Measurements from ENCODE around the gene JAK3. TPM values are rescaled to one million over a fixed set of nuclear protein-coding genes. Genes with fewer than 3 reads are reported as not detected.
A peak's percentile ranks its signal among the peaks of the same experiment; 100 is the strongest.

Gene JAK3
- total RNA-seq, 1 donor from 2014 or later, result 1.6 TPM

DNA sequence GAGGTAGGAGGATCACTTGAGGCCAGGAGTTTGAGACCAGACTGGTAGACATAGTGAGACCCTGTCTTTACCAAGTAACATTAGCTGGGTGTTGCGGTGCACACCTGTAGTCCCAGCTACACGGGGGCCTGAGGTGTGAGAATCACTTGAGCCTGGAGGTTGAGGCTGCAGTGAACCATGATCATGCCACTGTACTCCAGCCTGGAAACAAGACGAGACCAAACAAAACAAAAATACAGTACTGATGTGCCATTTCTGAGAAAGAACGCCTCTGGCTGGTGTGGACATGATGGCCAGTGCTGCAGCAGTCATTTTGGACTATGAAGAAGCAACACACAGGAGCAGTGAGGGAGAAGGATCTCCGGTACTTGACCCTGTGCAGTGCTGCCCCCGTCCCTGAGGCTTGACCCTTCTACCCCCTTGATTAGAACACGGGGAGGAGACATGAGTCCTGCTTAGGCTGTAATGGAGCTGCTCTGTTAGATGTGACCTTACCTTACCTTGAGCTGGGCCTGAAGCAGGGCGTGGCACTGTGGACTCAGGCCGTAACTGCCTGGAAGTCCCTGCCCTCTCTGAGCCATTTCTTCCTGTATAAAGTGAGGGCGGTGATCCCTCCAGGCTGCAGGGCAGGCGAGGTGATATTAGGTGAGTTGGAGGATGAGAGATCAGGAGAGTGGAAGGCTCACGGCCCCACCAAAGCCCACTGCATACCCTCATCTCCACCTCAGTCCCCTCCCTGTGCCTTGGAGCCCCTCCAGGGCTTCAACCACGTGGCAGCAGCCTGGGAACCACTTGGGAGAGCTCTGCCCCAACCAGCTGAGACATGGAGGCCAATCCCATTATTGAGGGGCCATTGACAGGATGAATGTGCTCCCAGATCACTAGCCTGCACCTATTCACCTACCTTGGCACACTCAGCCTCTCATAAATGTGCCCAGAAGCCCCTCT, 17.9 kb upstream of the JAK3 start:
- no peak for DNase-seq (ENCODE audit: extremely low spot score, unreplicated experiment)
- peaks cover 14% of the 10 kb centered on the region for H3K4me1 Mint-ChIP-seq (ENCODE audit: unreplicated experiment)

DNA sequence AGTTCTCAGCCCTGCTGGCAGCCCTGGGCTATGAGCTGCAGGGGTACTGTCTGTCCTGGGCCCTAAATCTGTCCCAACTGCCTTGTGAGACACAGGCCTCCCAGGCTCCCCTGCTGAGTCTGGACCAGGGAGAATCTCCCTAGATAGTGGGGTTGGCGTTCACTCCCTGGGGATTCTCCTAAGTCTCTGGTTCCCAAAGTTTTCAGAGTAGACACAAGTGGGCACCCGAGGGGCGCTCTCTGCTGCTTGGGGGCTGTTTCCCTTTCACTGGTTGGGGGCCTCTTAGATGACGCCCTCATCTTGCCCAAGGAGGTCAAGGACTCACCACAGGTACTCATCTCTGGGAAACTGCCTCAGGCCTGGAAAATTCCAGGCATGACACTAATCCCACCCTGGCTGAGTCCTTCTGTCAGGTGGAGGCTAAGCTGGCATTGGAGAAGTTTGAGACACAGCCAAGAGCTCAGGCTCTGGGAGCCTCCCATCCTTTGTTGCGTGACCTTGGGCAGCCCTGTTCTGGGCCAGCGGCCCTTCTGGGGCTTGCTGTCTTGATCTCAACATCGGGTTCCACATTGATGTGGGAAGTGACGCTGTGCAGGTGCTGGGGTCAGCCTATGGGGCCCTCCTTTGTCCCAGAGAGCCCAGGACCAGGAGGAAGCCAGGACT, 15.9 kb upstream of the JAK3 start:
- no peak overlapping the region for H3K4me3 Mint-ChIP-seq (ENCODE audit: unreplicated experiment)
- no peak overlapping the region for H3K27ac Mint-ChIP-seq (ENCODE audit: unreplicated experiment)
- peaks cover 22% of the 10 kb centered on the region for H3K36me3 Mint-ChIP-seq (ENCODE audit: unreplicated experiment)
- peaks cover 2% of the 10 kb centered on the region for H3K27me3 Mint-ChIP-seq (ENCODE audit: unreplicated experiment)
- no peak for DNase-seq (ENCODE audit: extremely low spot score, unreplicated experiment)
- no peaks in the 10 kb centered on the region for H3K9me3 Mint-ChIP-seq (ENCODE audit: unreplicated experiment)
- peaks cover 28% of the 10 kb centered on the region for H3K4me1 Mint-ChIP-seq (ENCODE audit: unreplicated experiment)
- TF ChIP-seq, protein P1, sequence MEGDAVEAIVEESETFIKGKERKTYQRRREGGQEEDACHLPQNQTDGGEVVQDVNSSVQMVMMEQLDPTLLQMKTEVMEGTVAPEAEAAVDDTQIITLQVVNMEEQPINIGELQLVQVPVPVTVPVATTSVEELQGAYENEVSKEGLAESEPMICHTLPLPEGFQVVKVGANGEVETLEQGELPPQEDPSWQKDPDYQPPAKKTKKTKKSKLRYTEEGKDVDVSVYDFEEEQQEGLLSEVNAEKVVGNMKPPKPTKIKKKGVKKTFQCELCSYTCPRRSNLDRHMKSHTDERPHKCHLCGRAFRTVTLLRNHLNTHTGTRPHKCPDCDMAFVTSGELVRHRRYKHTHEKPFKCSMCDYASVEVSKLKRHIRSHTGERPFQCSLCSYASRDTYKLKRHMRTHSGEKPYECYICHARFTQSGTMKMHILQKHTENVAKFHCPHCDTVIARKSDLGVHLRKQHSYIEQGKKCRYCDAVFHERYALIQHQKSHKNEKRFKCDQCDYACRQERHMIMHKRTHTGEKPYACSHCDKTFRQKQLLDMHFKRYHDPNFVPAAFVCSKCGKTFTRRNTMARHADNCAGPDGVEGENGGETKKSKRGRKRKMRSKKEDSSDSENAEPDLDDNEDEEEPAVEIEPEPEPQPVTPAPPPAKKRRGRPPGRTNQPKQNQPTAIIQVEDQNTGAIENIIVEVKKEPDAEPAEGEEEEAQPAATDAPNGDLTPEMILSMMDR (IDR thresholded peaks at IDR 0.05), result no peak

More for the DNA sequence above, 17.9 kb upstream of the JAK3 start:
- H3K27ac Mint-ChIP-seq (ENCODE audit: unreplicated experiment), result peak overlapping the region; percentile 56
- no peak overlapping the region for H3K4me3 Mint-ChIP-seq (ENCODE audit: unreplicated experiment)
- TF ChIP-seq, protein P1 (IDR thresholded peaks at IDR 0.05), result no peak
- peaks cover 10% of the 10 kb centered on the region for H3K27me3 Mint-ChIP-seq (ENCODE audit: unreplicated experiment)
- peaks cover 22% of the 10 kb centered on the region for H3K36me3 Mint-ChIP-seq (ENCODE audit: unreplicated experiment)
- no peaks in the 10 kb centered on the region for H3K9me3 Mint-ChIP-seq (ENCODE audit: unreplicated experiment)

DNA sequence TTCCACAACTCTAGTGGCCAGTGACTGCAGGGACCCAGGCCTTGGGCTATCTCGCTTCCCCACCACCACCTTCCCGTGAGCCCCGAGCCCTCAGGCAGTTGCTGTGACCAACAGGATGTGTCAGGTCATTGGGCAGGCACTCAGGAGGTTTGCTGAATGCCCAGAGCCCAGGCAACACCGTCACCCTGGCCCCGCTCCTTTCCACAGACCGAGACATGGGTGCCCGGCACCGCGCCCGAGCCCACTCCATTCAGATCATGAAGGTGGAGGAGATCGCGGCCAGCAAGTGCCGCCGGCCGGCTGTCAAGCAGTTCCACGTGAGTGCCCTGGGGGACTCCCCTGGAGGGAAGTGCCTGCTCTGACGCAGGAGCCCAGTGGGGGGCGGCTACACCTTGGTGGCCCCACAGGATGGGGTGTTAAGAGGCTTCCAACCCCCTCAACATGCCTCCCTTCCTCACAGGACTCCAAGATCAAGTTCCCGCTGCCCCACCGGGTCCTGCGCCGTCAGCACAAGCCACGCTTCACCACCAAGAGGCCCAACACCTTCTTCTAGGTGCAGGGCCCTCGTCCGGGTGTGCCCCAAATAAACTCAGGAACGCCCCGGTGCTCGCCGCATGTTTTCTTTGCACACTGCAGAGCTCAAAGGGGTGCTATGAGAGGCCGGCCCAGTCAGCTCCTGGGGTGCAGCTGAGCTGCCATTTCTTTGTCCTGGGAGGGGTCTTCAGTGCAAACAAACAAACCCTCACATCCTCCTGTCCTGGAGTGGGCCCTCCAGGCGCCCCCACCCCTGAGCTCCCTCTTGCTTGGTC, 15.1 kb upstream of the JAK3 start:
- TF ChIP-seq, protein P1 (IDR thresholded peaks at IDR 0.05), result no peak
- Mint-ChIP-seq H3K4me1 (ENCODE audit: unreplicated experiment) (peaks cover 28% of the 10 kb centered on the region), H3K27me3 (ENCODE audit: unreplicated experiment) (no peaks in the 10 kb centered on the region), H3K4me3 (ENCODE audit: unreplicated experiment) (no peak overlapping the region), H3K27ac (ENCODE audit: unreplicated experiment) (no peak overlapping the region), H3K9me3 (ENCODE audit: unreplicated experiment) (no peaks in the 10 kb centered on the region), H3K36me3 (ENCODE audit: unreplicated experiment) (peaks cover 22% of the 10 kb centered on the region)
- no peak for DNase-seq (ENCODE audit: extremely low spot score, unreplicated experiment)

DNA sequence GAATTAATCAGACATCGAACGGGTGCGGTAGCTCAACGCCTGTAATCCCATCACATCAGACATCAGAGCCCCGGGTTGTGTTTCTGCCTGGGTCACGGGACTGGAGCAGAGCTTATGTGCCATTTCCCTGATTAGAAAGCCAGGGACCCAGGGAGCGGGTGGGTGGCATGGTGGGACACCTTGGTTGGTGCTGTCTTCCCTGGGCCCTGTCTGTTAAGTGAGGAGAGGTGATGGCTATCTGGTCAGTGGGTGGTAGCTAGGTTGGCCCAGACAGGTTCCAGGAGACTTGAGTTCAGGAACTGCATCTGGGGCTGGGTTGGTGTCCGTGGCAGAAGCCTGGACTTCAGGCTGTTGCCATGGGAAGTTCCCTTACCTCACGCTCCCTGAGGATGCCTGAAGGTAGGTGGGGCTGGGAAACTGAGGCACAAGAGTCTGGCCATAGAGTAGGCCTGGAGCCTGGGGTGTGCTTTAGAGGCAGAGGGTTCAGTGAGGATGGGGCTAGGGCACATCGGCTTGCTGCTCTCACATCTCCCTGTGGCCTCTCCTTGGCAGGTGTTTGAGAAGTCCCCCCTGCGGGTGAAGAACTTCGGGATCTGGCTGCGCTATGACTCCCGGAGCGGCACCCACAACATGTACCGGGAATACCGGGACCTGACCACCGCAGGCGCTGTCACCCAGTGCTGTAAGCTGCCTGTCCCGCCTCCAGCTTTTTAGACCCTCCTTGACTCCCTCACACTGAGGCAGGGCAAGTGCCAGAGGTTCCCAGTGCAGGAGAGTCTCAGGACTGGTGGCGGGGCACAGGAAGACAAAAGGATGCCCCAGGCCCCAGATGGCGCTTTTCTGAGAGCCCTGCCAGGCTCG, 14.0 kb upstream of the JAK3 start:
- TF ChIP-seq, protein P1 (IDR thresholded peaks at IDR 0.05), result no peak
- no peaks in the 10 kb centered on the region for H3K27me3 Mint-ChIP-seq (ENCODE audit: unreplicated experiment)
- H3K4me1 Mint-ChIP-seq (ENCODE audit: unreplicated experiment), result peaks cover 28% of the 10 kb centered on the region
- peak overlapping the region; percentile 97 for H3K4me3 Mint-ChIP-seq (ENCODE audit: unreplicated experiment)
- peak overlapping the region; percentile 52 for H3K27ac Mint-ChIP-seq (ENCODE audit: unreplicated experiment)
- H3K9me3 Mint-ChIP-seq (ENCODE audit: unreplicated experiment), result no peaks in the 10 kb centered on the region
- DNase-seq (ENCODE audit: extremely low spot score, unreplicated experiment), result no peak
- peaks cover 22% of the 10 kb centered on the region for H3K36me3 Mint-ChIP-seq (ENCODE audit: unreplicated experiment)

All from osteocyte (in vitro differentiated cells).